GM12864 (cell line): ENCODE data around the gene FGD3.
"Not testable (repeated sequence)": the region's sequence is repeated elsewhere in the genome, so short reads cannot be mapped to it uniquely, and the experiment has no call there.

Experiments
- DNase-seq: peaks from one replicate; pipeline ENCODE4 v3.0.0-alpha.2; 2011; ENCODE audit warnings: low read depth
- H3K4me3 ChIP-seq: 2 replicates; pipeline ENCODE4 v1.5.1; 2011; ENCODE audit warnings: mild to moderate bottlenecking, low read depth, low read length, control low read depth
- TF ChIP-seq, protein P1 (sequence below): IDR thresholded peaks from 2 replicates; pipeline ENCODE4 v1.5.1; 2011; ENCODE audit warnings: low read depth, mild to moderate bottlenecking, moderate library complexity, low read length, control low read depth, inconsistent platforms; ENCODE audit errors: missing control alignments

The FGD3 gene, protein sequence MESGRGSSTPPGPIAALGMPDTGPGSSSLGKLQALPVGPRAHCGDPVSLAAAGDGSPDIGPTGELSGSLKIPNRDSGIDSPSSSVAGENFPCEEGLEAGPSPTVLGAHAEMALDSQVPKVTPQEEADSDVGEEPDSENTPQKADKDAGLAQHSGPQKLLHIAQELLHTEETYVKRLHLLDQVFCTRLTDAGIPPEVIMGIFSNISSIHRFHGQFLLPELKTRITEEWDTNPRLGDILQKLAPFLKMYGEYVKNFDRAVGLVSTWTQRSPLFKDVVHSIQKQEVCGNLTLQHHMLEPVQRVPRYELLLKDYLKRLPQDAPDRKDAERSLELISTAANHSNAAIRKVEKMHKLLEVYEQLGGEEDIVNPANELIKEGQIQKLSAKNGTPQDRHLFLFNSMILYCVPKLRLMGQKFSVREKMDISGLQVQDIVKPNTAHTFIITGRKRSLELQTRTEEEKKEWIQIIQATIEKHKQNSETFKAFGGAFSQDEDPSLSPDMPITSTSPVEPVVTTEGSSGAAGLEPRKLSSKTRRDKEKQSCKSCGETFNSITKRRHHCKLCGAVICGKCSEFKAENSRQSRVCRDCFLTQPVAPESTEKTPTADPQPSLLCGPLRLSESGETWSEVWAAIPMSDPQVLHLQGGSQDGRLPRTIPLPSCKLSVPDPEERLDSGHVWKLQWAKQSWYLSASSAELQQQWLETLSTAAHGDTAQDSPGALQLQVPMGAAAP

DNA sequence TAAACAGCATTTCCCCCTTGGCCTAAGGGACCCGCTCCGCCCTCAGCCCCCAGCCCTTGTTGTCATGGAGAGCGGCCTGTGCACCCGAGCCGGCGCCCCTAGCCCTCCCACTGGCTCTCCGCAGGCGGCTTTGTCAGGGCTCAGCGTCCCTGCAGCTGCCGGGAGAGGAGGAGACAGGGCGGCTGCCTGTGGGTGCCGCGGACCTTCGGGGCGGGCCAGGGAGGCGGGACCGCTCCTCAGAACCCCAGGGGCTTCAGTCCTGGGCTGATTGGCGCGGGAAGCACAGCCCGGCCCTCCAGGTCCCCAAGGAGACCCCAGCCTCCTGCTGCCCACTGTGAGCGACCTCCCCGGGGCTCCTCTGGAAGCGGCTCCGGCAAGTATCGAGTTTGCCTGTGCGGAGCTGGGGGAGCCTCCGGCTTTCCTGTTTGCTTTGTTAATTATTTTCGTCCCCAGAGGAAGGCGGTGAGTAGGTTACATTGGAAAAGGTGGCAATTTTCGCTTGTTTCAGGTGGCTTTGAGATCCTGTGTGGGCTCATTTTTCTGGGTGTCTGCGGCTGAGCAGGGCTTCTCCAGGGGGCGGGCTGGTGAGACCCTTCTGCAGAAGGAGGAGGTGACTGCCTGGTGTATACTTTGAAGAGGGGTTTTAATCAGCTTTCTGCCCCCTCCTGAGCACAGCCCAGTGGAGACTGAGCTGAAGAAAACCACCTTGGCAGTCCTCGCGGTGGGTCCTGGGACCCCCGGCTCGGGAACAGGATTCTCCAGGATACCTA, at the start of gene FGD3:
FGD3 (plus strand) TSS at position 256 of the 770 bp plus-strand sequence. CDS start 28,734 bp downstream, outside the sequence.
- TF ChIP-seq, protein P1, sequence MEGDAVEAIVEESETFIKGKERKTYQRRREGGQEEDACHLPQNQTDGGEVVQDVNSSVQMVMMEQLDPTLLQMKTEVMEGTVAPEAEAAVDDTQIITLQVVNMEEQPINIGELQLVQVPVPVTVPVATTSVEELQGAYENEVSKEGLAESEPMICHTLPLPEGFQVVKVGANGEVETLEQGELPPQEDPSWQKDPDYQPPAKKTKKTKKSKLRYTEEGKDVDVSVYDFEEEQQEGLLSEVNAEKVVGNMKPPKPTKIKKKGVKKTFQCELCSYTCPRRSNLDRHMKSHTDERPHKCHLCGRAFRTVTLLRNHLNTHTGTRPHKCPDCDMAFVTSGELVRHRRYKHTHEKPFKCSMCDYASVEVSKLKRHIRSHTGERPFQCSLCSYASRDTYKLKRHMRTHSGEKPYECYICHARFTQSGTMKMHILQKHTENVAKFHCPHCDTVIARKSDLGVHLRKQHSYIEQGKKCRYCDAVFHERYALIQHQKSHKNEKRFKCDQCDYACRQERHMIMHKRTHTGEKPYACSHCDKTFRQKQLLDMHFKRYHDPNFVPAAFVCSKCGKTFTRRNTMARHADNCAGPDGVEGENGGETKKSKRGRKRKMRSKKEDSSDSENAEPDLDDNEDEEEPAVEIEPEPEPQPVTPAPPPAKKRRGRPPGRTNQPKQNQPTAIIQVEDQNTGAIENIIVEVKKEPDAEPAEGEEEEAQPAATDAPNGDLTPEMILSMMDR = no peak
- no peak within 1 kb of the TSS for H3K4me3 ChIP-seq
- DNase-seq = no peak

DNA sequence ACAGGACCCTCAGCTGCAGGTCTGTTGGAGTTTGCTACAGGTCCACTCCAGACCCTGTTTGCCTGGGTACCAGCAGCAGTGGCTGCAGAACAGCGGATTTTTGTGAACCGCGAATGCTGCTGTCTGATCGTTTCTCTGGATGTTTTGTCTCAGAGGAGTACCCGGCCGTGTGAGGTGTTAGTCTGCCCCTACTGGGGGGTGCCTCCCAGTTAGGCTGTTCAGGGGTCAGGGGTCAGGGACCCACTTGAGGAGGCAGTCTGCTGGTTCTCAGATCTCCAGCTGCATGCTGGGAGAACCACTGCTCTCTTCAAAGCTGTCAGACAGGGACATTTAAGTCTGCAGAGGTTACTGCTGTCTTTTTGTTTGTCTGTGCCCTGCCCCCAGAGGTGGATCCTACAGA, 42.2 kb upstream of the FGD3 start:
- H3K4me3 ChIP-seq = not testable (repeated sequence)

DNA sequence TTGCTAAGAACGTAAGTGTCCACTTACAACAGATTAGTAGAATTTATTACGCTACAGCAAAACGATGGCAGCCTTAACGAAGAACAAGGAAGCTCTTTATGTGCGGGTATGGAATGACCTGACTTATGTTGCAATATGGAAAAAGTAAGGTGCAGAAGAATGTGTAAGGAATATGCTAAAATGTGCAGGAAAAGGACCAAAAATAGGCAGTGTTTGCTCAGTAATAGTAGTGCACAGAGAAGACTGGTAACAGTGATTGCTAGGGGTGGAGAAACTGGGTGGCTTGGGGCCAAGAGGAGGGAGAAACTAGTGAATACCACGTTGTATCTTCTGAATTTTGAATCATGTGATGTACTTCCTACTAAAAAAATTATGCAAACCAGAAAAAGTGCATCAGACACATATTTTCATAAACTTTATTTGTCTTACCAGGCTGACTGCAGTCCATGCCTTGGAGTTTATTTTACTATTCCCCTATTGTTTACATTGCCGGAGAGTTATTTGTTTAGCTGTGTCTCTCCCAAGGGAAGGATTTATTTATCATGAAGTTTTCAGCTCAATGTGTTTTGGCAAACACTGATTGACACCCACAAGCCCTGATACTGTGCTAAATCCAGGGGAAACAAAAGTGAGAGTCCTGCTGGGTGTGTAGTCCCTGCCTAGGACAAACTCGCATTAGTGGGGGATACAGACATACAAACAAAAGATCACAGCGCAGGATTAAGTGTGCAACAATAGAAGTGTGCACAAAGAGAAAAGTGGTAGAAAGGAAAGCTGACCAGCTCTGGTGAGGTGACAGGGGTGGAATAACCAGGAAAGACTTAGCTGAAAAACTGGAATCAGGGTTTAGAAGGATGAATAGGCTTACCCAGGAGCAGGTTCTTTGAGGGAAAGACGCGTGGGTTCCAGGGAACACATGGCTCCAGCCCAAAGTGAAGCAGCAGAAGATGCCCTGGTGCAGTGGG, 35.5 kb upstream of the FGD3 start:
- TF ChIP-seq, protein P1 = no peak
- H3K4me3 ChIP-seq = no peak overlapping the region
- DNase-seq = no peak

More for the DNA sequence above, 42.2 kb upstream of the FGD3 start:
- not testable (repeated sequence) for DNase-seq

DNA sequence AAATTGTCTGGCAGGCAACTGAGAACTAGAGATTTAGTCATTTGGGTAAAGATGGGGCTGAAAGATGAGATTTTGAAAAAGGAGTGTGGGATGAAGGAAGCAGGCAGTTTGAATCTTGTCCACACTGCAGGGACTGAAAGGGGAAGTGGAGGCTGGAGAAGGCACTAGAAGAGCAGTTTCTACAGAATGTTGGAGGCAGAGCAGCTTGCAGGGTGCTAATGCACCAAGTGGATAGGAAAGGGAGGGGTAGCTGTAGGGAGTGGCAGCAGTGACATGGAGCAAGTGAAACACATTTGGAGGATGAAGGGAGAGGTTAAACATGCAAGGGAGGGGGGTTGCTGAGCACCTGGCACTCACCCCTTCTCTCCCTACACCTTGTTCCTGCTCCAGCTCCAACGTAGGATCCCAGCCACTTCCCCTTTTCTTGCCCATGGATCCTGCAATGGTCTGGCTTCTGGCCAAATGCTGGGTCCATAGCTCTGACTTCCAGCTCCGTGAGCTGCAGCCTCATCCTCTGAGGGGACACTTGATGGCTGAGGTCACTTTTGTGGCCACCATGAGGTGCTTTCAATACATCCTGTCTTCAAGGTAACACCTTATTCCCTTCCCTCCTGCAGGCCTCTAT, 30.0 kb upstream of the FGD3 start:
- TF ChIP-seq, protein P1 = no peak
- H3K4me3 ChIP-seq = no peak overlapping the region
- DNase-seq = no peak

DNA sequence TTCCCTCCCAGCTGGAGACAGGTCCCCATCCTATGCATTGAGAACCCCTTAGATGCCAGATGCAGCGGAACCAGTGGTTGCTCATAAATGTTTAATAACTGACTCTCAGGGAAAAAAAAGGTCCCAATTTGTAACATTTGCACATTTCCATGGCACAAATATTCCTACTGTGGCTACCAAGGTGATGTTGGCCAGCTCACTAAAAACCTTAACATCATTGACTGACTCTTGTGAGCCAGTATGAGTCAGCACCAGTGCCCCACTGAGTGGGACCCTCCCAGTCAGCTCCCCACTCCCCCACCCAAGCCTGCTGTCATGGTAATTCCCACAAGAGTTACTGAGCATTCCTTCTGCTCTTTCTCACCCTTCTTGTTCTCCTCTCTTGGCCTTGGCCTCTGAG, 26.9 kb upstream of the FGD3 start:
- no peak for DNase-seq
- no peak overlapping the region for H3K4me3 ChIP-seq
- TF ChIP-seq, protein P1 = no peak

DNA sequence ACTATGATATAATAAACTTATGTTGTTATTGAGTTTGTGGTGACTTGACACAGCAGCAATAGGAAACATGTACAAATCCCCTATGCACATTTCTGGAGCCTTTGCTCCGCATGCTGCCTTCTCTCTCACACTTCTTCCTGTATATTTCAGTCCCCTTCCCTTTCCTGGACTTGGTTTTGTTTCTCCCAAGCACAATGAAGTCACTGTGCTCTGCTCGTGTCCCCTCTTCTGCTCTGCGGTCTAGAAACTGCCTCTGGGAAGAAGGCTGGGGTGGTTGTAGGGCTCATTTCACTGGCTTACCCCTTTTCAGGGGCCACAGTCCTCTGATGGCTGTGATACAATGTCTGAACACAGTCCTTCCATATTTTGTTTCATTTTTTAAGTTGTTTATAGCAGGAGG, 15.7 kb upstream of the FGD3 start:
- TF ChIP-seq, protein P1 = no peak
- DNase-seq = no peak
- no peak overlapping the region for H3K4me3 ChIP-seq
